ENCODE data around the gene ACSM6. TPM values are rescaled to one million over a fixed set of nuclear protein-coding genes. Genes with fewer than 3 reads are reported as not detected.

Gene ACSM6
- total RNA-seq, 2 donors from 2014 or later: not detected

Other genes starting within 250 kb of the ACSM6 start
- gene CYP2C8, start 124.7 kb upstream of the ACSM6 start, total RNA-seq: 1 to 10 TPM in 1 of 2 donors, under 1 TPM in 1; 0.56 to 1.2 TPM
- gene PDLIM1, start 96.8 kb downstream of the ACSM6 start, total RNA-seq: 100 to 1,000 TPM; 246 to 433 TPM

Measured in colonic mucosa (tissue), 2 donors.